Measurements from ENCODE around the gene TEAD1. TPM values are rescaled to one million over a fixed set of nuclear protein-coding genes. Genes with fewer than 3 reads are reported as not detected.

Gene TEAD1
- total and polyA plus RNA-seq, 9 of the 15 experiments (the other 6 are each of a cell fraction or from before 2014, with no cell fraction given), result 1.7 to 17.7 (median 10.8) TPM

- Histone ChIP-seq H3K36me3 (ENCODE audit: control insufficient read depth, insufficient read depth, low read length) (0 out of 3 replicates have a peak, but pooled peaks cover 5% of the 10 kb centered on the region), H3K4me2 (ENCODE audit: insufficient read depth, low read length) (no peak overlapping the region), H3K9me1 (ENCODE audit: control insufficient read depth, insufficient read depth, low read length) (no peaks in the 10 kb centered on the region), H3K4me3 (no peak overlapping the region), H3K9me3 (replicated peaks; ENCODE audit: control insufficient read depth, insufficient read depth, low read depth, low read length) (no peaks in the 10 kb centered on the region), H3K27me3 (ENCODE audit: control insufficient read depth in 2 of 2, insufficient read depth in 2 of 2, low read length in 2 of 2) (no peaks in the 10 kb centered on the region), H2AFZ (ENCODE audit: low read depth, low read length) (no peak overlapping the region), H3K4me1 (replicated peaks in 1 of 2; ENCODE audit: control insufficient read depth in 2 of 2, insufficient read depth in 2 of 2, low read length in 2 of 2) (0 out of 5 replicates have a peak, but pooled peaks cover 0 to 4% of the 10 kb centered on the region in 2 experiments), H4K20me1 (replicated peaks; ENCODE audit: control insufficient read depth, insufficient read depth, low read length) (no peaks in the 10 kb centered on the region; the same call in 1 of the 2 replicates), H3K27ac (ENCODE audit: extremely low read depth, low read depth, low read length) (no peak overlapping the region), H3K9ac (ENCODE audit: insufficient read depth in 1 of 2, low read depth in 2 of 2, low read length in 2 of 2) (no peak overlapping the region), H3K79me2 (ENCODE audit: control insufficient read depth, insufficient read depth, low read length) (no peaks in the 10 kb centered on the region)
- FAIRE-seq, result peak; percentile 26
- ATAC-seq, result peak; percentile 99
- TF ChIP-seq CTCF (IDR thresholded peaks at IDR 0.05 in 2 of 3, conservative IDR thresholded peaks at IDR 0.05 in 1 of 3; ENCODE audit: insufficient read depth in 2 of 3, low read depth in 1 of 3, low read length in 3 of 3), result peak; percentile 61 to 71 (median 67)
- TF ChIP-seq RAD21 (CRISPR knock-in tag; conservative IDR thresholded peaks at IDR 0.05 in 1 of 2, IDR thresholded peaks at IDR 0.05 in 1 of 2), result peak in 1 of 2 experiments; percentile 47; a peak in 2 of 4 replicates
- peak; percentile 61 for TF ChIP-seq SMC3 (conservative IDR thresholded peaks at IDR 0.05; ENCODE audit: insufficient read depth, low read depth, low read length)
- TF ChIP-seq POLR2G (IDR thresholded peaks at IDR 0.05; ENCODE audit: low read depth, low read length), result 0 out of 2 replicates have a peak, but pooled peaks have one; percentile 36
- TF ChIP-seq STAG1 (CRISPR knock-in tag; IDR thresholded peaks at IDR 0.05; ENCODE audit: borderline replicate concordance), result peak; percentile 72; the same call in 1 of the 2 replicates
- no peak for TF ChIP-seq HBP1 (CRISPR knock-in tag; IDR thresholded peaks at IDR 0.05)
- TF ChIP-seq FOS (IDR thresholded peaks at IDR 0.05; ENCODE audit: extremely low read depth, insufficient read length), result no peak
- no TSS peak for BruUV-seq (replicated peaks)
- in situ Hi-C loops (cut with MboI), result loop anchor here (10.0 kb wide), 1 partner anchor 430 kb away; no protein-coding TSS in a partner anchor
- ChIA-PET CTCF (ENCODE audit: low intra/inter-chr PET ratio) (interaction anchor here (1.7 kb wide), 1 partner anchor 269 kb away, joined by 5 read pairs; no protein-coding TSS in a partner anchor), POLR2A (no interaction called here)
- peak; percentile 34 to 65 (median 46) for DNase-seq (ENCODE audit: extremely low read depth in 1 of 4, low spot score in 3 of 4)
- 62% methylated on average over 11 of the region's 11 CpGs for WGBS (ENCODE audit: insufficient coverage, low coverage, missing lambda C conversion rate)
- intact Hi-C loops (cut with micrococcal nuclease), result no loop called here
Observed at GRCh38 chr11:12914400-12914912, 240.2 kb downstream of the TEAD1 start.
